ENCODE measurements around the gene FAM131B. TPM values are rescaled to one million over a fixed set of nuclear protein-coding genes. Genes with fewer than 3 reads are reported as not detected.

FAM131B gene
- total RNA-seq, 1 donor = 1.4 TPM

GRCh38 chr7:143321242-143321641 is 41.3 kb downstream of the FAM131B start:
- Histone ChIP-seq H2AFZ (ENCODE audit: low read length) (no peak overlapping the region), H3K9me3 (ENCODE audit: low read depth, low read length) (no peaks in the 10 kb centered on the region), H3K4me3 (ENCODE audit: insufficient read depth, low read length) (no peak overlapping the region), H3K4me1 (ENCODE audit: insufficient read depth, low read length) (peaks cover 18% of the 10 kb centered on the region), H4K20me1 (ENCODE audit: insufficient read depth, low read length) (no peaks in the 10 kb centered on the region), H3K27me3 (ENCODE audit: insufficient read depth, low read length) (no peaks in the 10 kb centered on the region), H3K4me2 (ENCODE audit: insufficient read depth, low read length) (no peak overlapping the region), H3K27ac (ENCODE audit: low read depth, low read length) (no peak overlapping the region), H3K36me3 (ENCODE audit: insufficient read depth, low read length) (no peaks in the 10 kb centered on the region), H3K79me2 (ENCODE audit: insufficient read depth, low read length) (no peaks in the 10 kb centered on the region)
- TF ChIP-seq CTCF (IDR thresholded peaks at IDR 0.05; ENCODE audit: extremely low read depth, low read depth, low read length) = no peak
- no peak for DNase-seq (ENCODE audit: insufficient read length, low spot score, missing footprints)

GRCh38 chr7:143320620-143321019 is 41.9 kb downstream of the FAM131B start:
- TF ChIP-seq CTCF (IDR thresholded peaks at IDR 0.05; ENCODE audit: extremely low read depth, low read depth, low read length) = no peak
- H3K79me2 ChIP-seq (ENCODE audit: insufficient read depth, low read length) = no peaks in the 10 kb centered on the region
- no peak overlapping the region for H3K4me3 ChIP-seq (ENCODE audit: insufficient read depth, low read length)
- H2AFZ ChIP-seq (ENCODE audit: low read length) = no peak overlapping the region
- peaks cover 18% of the 10 kb centered on the region for H3K4me1 ChIP-seq (ENCODE audit: insufficient read depth, low read length)
- no peak overlapping the region for H3K27ac ChIP-seq (ENCODE audit: low read depth, low read length)
- no peaks in the 10 kb centered on the region for H4K20me1 ChIP-seq (ENCODE audit: insufficient read depth, low read length)
- H3K27me3 ChIP-seq (ENCODE audit: insufficient read depth, low read length) = no peaks in the 10 kb centered on the region
- no peaks in the 10 kb centered on the region for H3K36me3 ChIP-seq (ENCODE audit: insufficient read depth, low read length)
- DNase-seq (ENCODE audit: insufficient read length, low spot score, missing footprints) = peak; percentile 54
- no peak overlapping the region for H3K4me2 ChIP-seq (ENCODE audit: insufficient read depth, low read length)
- H3K9me3 ChIP-seq (ENCODE audit: low read depth, low read length) = no peaks in the 10 kb centered on the region

GRCh38 chr7:143318661-143319060 is 43.9 kb downstream of the FAM131B start:
- Histone ChIP-seq H4K20me1 (ENCODE audit: insufficient read depth, low read length) (no peaks in the 10 kb centered on the region), H3K36me3 (ENCODE audit: insufficient read depth, low read length) (no peaks in the 10 kb centered on the region), H3K4me2 (ENCODE audit: insufficient read depth, low read length) (peak overlapping the region; percentile 23), H3K27me3 (ENCODE audit: insufficient read depth, low read length) (no peaks in the 10 kb centered on the region), H3K4me3 (ENCODE audit: insufficient read depth, low read length) (no peak overlapping the region), H3K27ac (ENCODE audit: low read depth, low read length) (peak overlapping the region; percentile 74), H3K4me1 (ENCODE audit: insufficient read depth, low read length) (peaks cover 12% of the 10 kb centered on the region), H3K9me3 (ENCODE audit: low read depth, low read length) (no peaks in the 10 kb centered on the region), H2AFZ (ENCODE audit: low read length) (peak overlapping the region; percentile 47), H3K79me2 (ENCODE audit: insufficient read depth, low read length) (no peaks in the 10 kb centered on the region)
- TF ChIP-seq CTCF (IDR thresholded peaks at IDR 0.05; ENCODE audit: extremely low read depth, low read depth, low read length) = peak; percentile 46
- peak; percentile 89 for DNase-seq (ENCODE audit: insufficient read length, low spot score, missing footprints)

GRCh38 chr7:143316492-143316891 is 46.0 kb downstream of the FAM131B start:
- H2AFZ ChIP-seq (ENCODE audit: low read length) = no peak overlapping the region
- no peaks in the 10 kb centered on the region for H3K36me3 ChIP-seq (ENCODE audit: insufficient read depth, low read length)
- DNase-seq (ENCODE audit: insufficient read length, low spot score, missing footprints) = no peak
- H3K9me3 ChIP-seq (ENCODE audit: low read depth, low read length) = no peaks in the 10 kb centered on the region
- no peak overlapping the region for H3K27ac ChIP-seq (ENCODE audit: low read depth, low read length)
- H3K27me3 ChIP-seq (ENCODE audit: insufficient read depth, low read length) = no peaks in the 10 kb centered on the region
- no peaks in the 10 kb centered on the region for H3K79me2 ChIP-seq (ENCODE audit: insufficient read depth, low read length)
- no peak overlapping the region for H3K4me3 ChIP-seq (ENCODE audit: insufficient read depth, low read length)
- no peak overlapping the region for H3K4me2 ChIP-seq (ENCODE audit: insufficient read depth, low read length)
- no peak for TF ChIP-seq CTCF (IDR thresholded peaks at IDR 0.05; ENCODE audit: extremely low read depth, low read depth, low read length)
- peaks cover 12% of the 10 kb centered on the region for H3K4me1 ChIP-seq (ENCODE audit: insufficient read depth, low read length)
- no peaks in the 10 kb centered on the region for H4K20me1 ChIP-seq (ENCODE audit: insufficient read depth, low read length)

Measured in osteoblast (primary cell).